Ramos (cell line): Measurements from ENCODE around the gene OIT3.

Source experiments
- in situ Hi-C: fragments of 300-500 bp; cut with MboI; formaldehyde crosslinking; loops from one replicate; pipeline ENCODE4 v1.14.3; 2022; ENCODE audit warnings: low sequenced_read_pairs; ENCODE audit not compliant: unreplicated experiment

The OIT3 gene

GRCh38 chr10:72946963-72947362 is 53.4 kb downstream of the OIT3 start:
- in situ Hi-C loops: no loop called here

GRCh38 chr10:72948762-72949161 is 55.2 kb downstream of the OIT3 start:
- in situ Hi-C loops: no loop called here

GRCh38 chr10:72951760-72952159 is 58.2 kb downstream of the OIT3 start:
- in situ Hi-C loops: no loop called here

GRCh38 chr10:72952189-72952588 is 58.6 kb downstream of the OIT3 start:
- in situ Hi-C loops: no loop called here

- in situ Hi-C loops: no loop called here
These were observed 59.2 kb downstream of the OIT3 start for GRCh38 chr10:72952642-72953158.

GRCh38 chr10:72953687-72954086 is 60.1 kb downstream of the OIT3 start:
- in situ Hi-C loops: no loop called here

- in situ Hi-C loops: no loop called here
These were observed 60.7 kb downstream of the OIT3 start for GRCh38 chr10:72954230-72954595.

- in situ Hi-C loops: no loop called here
These were observed 61.3 kb downstream of the OIT3 start, which contains the start of gene PLA2G12B for GRCh38 chr10:72954596-72955554. Gene PLA2G12B (minus strand): TSS chr10:72954806. CDS start chr10:72954685, 121 bp downstream.

GRCh38 chr10:72956001-72956400 is 62.5 kb downstream of the OIT3 start:
- in situ Hi-C loops: no loop called here

GRCh38 chr10:72976886-72977285 is 83.3 kb downstream of the OIT3 start:
- in situ Hi-C loops: no loop called here

GRCh38 chr10:72979709-72980108 is 86.2 kb downstream of the OIT3 start:
- in situ Hi-C loops: no loop called here

- in situ Hi-C loops: no loop called here
These were observed 86.8 kb downstream of the OIT3 start for GRCh38 chr10:72980348-72980747.

GRCh38 chr10:72981028-72981881 is 87.7 kb downstream of the OIT3 start:
- in situ Hi-C loops: no loop called here

- in situ Hi-C loops: no loop called here
These were observed 88.5 kb downstream of the OIT3 start for GRCh38 chr10:72981882-72982529.
